ENCODE results near the gene TTC7B.

The TTC7B gene

DNA sequence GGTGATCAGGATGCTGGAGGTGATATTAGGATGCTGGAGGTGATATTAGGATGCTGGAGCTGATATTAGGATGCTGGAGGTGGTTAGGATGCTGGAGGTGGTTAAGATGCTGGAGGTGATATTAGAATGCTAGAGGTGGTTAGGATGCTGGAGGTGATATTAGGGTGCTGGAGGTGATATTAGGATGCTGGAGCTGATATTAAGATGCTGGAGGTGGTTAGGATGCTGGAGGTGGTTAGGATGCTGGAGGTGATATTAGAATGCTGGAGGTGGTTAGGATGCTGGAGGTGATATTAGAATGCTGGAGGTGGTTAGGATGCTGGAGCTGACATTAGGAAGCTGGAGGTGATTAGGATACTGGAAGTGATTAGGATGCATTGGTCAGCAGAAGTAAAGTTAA lies 318.0 kb downstream of the TTC7B start:
- H3K36me3 Mint-ChIP-seq (ENCODE audit: low read depth) = no peaks in the 10 kb centered on the region

DNA sequence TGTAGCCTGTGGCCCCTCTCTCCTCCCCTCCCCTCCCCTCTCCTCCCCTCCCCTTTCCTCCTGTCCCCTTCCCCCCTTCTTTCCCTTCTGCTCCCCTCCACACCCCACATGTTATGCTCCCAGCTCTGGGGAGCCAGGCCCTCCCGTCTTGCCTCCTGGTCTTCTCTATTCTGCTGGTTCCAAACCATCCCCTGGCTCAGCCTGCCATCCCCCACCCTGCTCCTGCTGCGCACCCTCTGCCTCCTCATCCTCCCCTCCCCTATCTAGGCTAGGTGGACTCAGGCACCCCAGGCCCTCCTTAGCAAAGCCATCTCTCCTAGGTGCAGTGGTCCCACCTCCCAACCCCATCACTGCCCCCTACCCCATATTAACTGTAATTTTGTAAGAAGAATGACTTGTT lies 319.9 kb downstream of the TTC7B start:
- Mint-ChIP-seq H3K4me1 (peaks cover 20% of the 10 kb centered on the region), H3K9me3 (peaks cover 4% of the 10 kb centered on the region), H3K36me3 (ENCODE audit: low read depth) (no peaks in the 10 kb centered on the region), H3K4me3 (no peak overlapping the region), H3K27ac (no peak overlapping the region), H3K27me3 (ENCODE audit: low read depth) (peaks cover 31% of the 10 kb centered on the region)
- no peak for TF ChIP-seq CTCF (IDR thresholded peaks at IDR 0.05; ENCODE audit: unreplicated experiment in 3 of 3)

More for the DNA sequence above, 318.0 kb downstream of the TTC7B start:
- Mint-ChIP-seq H3K9me3 (peaks cover 4% of the 10 kb centered on the region), H3K27me3 (ENCODE audit: low read depth) (peaks cover 40% of the 10 kb centered on the region), H3K27ac (no peak overlapping the region), H3K4me1 (peaks cover 8% of the 10 kb centered on the region), H3K4me3 (no peak overlapping the region)
- TF ChIP-seq CTCF (IDR thresholded peaks at IDR 0.05; ENCODE audit: unreplicated experiment in 3 of 3) = no peak

DNA sequence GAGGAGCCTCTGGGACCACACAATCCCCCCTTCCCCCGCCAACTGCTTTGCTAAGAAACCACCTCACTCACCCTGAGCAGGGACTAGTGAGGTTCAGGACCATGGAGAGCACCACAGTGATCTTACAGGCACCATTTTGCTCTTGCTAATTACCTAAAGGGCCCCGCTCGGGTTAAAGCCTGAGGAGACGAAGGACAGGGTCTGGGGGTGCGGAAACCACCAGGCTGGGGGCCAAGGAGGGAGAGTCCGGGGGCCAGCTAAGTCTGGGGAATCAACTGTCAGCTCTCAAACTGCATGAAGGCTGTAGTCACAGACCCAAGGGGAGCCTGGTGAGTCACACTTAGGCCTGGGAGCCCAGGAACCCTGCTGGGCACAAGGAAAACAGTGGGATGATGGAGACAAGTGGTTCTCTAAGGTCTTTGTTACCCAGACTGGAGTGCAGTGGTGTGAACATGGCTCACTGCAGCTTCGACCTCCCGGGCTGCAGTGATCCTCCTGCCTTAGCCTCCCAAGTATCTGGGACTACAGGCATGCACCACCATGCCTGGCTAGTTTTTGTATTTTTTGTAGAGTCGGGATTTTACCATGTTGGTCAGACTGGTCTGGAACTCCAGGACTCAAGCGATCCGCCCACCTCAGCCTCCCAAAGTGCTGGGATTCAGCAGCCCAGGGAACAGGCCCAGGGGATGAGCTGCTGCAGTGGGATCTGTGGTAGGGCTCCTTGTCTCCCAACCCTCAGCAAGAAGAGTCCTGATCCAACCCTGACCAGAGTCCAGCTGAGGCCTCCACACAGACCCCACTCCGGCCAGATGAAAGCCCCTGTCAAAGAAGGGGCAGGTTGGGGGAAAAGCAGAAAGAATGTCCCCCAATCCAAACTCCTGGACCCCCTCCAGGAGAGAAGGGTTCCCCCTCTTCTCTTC lies 320.6 kb downstream of the TTC7B start:
- no peak overlapping the region for H3K4me3 Mint-ChIP-seq
- no peaks in the 10 kb centered on the region for H3K36me3 Mint-ChIP-seq (ENCODE audit: low read depth)
- H3K27me3 Mint-ChIP-seq (ENCODE audit: low read depth) = peaks cover 33% of the 10 kb centered on the region
- no peak overlapping the region for H3K27ac Mint-ChIP-seq
- no peak for TF ChIP-seq CTCF (IDR thresholded peaks at IDR 0.05; ENCODE audit: unreplicated experiment in 3 of 3)
- H3K9me3 Mint-ChIP-seq = peaks cover 4% of the 10 kb centered on the region
- H3K4me1 Mint-ChIP-seq = peaks cover 26% of the 10 kb centered on the region

- Mint-ChIP-seq H3K4me3 (peak overlapping the region in 1 of 3 experiments; percentile 49), H3K27me3 (ENCODE audit: low read depth) (peaks cover 15% of the 10 kb centered on the region), H3K36me3 (ENCODE audit: low read depth) (no peaks in the 10 kb centered on the region), H3K4me1 (peaks cover 36% of the 10 kb centered on the region), H3K9me3 (peaks cover 4% of the 10 kb centered on the region), H3K27ac (peak overlapping the region; percentile 38 to 92 (median 80))
- TF ChIP-seq CTCF (IDR thresholded peaks at IDR 0.05; ENCODE audit: unreplicated experiment in 3 of 3) = no peak
These were observed 324.2 kb downstream of the TTC7B start for GRCh38 chr14:90491911-90492531.

DNA sequence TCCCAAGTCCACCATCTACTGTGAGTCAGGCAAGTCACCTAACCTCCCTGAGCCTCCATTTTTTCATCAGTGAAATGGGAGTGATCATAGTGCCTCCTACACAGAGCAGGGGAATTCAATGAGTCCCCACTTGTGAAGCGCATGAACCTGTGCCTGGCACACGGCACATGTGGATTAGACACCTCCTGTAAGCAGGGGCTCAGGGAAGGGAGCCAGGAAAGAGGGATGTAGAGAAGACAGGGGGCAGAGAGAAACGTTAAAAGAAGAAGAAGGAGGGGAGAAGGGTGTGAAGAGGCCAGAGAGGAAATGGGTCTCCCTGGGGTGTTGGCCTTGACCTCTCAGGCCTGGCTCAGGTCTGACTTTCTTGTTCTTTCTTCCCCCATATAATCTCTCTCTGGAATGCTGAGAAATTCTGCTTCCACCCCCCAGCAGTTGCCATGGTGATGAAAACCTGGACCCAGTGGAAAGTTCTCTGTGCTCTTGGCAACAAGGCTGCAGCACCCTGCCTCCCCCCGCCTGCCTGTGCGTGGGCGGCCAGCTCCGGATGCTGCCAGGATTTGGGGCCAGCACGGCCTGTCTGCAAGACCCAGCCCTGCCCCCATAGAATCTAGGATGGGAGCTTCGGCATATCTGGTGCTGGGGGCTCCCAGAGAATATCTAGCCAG lies 324.9 kb downstream of the TTC7B start:
- peaks cover 4% of the 10 kb centered on the region for H3K9me3 Mint-ChIP-seq
- peak overlapping the region in 2 of 3 experiments; percentile 49 to 55 for H3K4me3 Mint-ChIP-seq
- TF ChIP-seq CTCF (IDR thresholded peaks at IDR 0.05; ENCODE audit: unreplicated experiment in 3 of 3) = no peak
- H3K36me3 Mint-ChIP-seq (ENCODE audit: low read depth) = no peaks in the 10 kb centered on the region
- H3K4me1 Mint-ChIP-seq = peaks cover 41% of the 10 kb centered on the region
- peak overlapping the region; percentile 38 to 92 (median 80) for H3K27ac Mint-ChIP-seq
- peaks cover 15% of the 10 kb centered on the region for H3K27me3 Mint-ChIP-seq (ENCODE audit: low read depth)

Measured in nephron (organoid).